ENCODE measurements around the gene SH3BGRL2. TPM values are rescaled to one million over a fixed set of nuclear protein-coding genes. Genes with fewer than 3 reads are reported as not detected.

The SH3BGRL2 gene
- total and polyA plus RNA-seq, 2 experiments from 2014 or later, result 8.4 to 24.5 TPM

GRCh38 chr6:79609225-79609595, 21.9 kb upstream of the SH3BGRL2 start:
- H3K79me2 ChIP-seq (replicated peaks; ENCODE audit: insufficient read depth), result no peaks in the 10 kb centered on the region
- Mint-ChIP-seq H3K36me3 (ENCODE audit: low read depth) (no peaks in the 10 kb centered on the region), H3K27me3 (ENCODE audit: insufficient read depth, low read depth, poor library complexity) (no peaks in the 10 kb centered on the region), H3K27ac (no peak overlapping the region), H3K4me3 (no peak overlapping the region), H3K9me3 (no peaks in the 10 kb centered on the region), H3K4me1 (peaks cover 3% of the 10 kb centered on the region; the same call in 1 of the 3 replicates)
- no peaks in the 10 kb centered on the region for H3F3A ChIP-seq (replicated peaks; ENCODE audit: low read depth)
- H3K4me2 ChIP-seq, result no peak overlapping the region
- H4K20me1 ChIP-seq (replicated peaks; ENCODE audit: insufficient read depth), result no peaks in the 10 kb centered on the region
- DNase-seq (ENCODE audit: low spot score) (no peak), ATAC-seq (no peak)
- no peaks in the 10 kb centered on the region for H3K9me2 ChIP-seq (ENCODE audit: insufficient read depth)
- H3K36me3 ChIP-seq (ENCODE audit: insufficient read depth), result no peaks in the 10 kb centered on the region
- H3K4me1 ChIP-seq (ENCODE audit: insufficient read depth), result no peaks in the 10 kb centered on the region
- H3K4me3 ChIP-seq, result no peak overlapping the region
- no peak for TF ChIP-seq STAT1 (IDR thresholded peaks at IDR 0.05; ENCODE audit: unreplicated experiment)
- TF ChIP-seq, protein P1, sequence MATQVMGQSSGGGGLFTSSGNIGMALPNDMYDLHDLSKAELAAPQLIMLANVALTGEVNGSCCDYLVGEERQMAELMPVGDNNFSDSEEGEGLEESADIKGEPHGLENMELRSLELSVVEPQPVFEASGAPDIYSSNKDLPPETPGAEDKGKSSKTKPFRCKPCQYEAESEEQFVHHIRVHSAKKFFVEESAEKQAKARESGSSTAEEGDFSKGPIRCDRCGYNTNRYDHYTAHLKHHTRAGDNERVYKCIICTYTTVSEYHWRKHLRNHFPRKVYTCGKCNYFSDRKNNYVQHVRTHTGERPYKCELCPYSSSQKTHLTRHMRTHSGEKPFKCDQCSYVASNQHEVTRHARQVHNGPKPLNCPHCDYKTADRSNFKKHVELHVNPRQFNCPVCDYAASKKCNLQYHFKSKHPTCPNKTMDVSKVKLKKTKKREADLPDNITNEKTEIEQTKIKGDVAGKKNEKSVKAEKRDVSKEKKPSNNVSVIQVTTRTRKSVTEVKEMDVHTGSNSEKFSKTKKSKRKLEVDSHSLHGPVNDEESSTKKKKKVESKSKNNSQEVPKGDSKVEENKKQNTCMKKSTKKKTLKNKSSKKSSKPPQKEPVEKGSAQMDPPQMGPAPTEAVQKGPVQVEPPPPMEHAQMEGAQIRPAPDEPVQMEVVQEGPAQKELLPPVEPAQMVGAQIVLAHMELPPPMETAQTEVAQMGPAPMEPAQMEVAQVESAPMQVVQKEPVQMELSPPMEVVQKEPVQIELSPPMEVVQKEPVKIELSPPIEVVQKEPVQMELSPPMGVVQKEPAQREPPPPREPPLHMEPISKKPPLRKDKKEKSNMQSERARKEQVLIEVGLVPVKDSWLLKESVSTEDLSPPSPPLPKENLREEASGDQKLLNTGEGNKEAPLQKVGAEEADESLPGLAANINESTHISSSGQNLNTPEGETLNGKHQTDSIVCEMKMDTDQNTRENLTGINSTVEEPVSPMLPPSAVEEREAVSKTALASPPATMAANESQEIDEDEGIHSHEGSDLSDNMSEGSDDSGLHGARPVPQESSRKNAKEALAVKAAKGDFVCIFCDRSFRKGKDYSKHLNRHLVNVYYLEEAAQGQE (IDR thresholded peaks at IDR 0.05; ENCODE audit: unreplicated experiment), result no peak
- TF ChIP-seq ZNF114 (CRISPR knock-in tag; IDR thresholded peaks at IDR 0.05), result no peak
- TF ChIP-seq CTCF (conservative IDR thresholded peaks at IDR 0.05; ENCODE audit: low read depth in 2 of 2), result no peak
- TF ChIP-seq NANOG (IDR thresholded peaks at IDR 0.05; ENCODE audit: borderline replicate concordance), result no peak
- TF ChIP-seq, protein P2, sequence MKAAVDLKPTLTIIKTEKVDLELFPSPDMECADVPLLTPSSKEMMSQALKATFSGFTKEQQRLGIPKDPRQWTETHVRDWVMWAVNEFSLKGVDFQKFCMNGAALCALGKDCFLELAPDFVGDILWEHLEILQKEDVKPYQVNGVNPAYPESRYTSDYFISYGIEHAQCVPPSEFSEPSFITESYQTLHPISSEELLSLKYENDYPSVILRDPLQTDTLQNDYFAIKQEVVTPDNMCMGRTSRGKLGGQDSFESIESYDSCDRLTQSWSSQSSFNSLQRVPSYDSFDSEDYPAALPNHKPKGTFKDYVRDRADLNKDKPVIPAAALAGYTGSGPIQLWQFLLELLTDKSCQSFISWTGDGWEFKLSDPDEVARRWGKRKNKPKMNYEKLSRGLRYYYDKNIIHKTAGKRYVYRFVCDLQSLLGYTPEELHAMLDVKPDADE (IDR thresholded peaks at IDR 0.05), result no peak
- no peak for TF ChIP-seq EZH2phosphoT487 (IDR thresholded peaks at IDR 0.05; ENCODE audit: unreplicated experiment)
- TF ChIP-seq ZNF331 (CRISPR knock-in tag; IDR thresholded peaks at IDR 0.05; ENCODE audit: low read depth), result no peak
- TF ChIP-seq ZNF462 (CRISPR knock-in tag; IDR thresholded peaks at IDR 0.05), result no peak
- no peak for TF ChIP-seq JUNB (IDR thresholded peaks at IDR 0.05; ENCODE audit: unreplicated experiment)
- no peak for TF ChIP-seq CREB1 (CRISPR knock-in tag; IDR thresholded peaks at IDR 0.05; ENCODE audit: low read depth)
- no peak for TF ChIP-seq EZH2 (IDR thresholded peaks at IDR 0.05; ENCODE audit: low read depth, unreplicated experiment)
- no peak for TF ChIP-seq POLR2AphosphoS5 (IDR thresholded peaks at IDR 0.05; ENCODE audit: low read depth)
- H3K27ac ChIP-seq (ENCODE audit: low read depth), result no peak overlapping the region
- H2AFZ ChIP-seq, result no peak overlapping the region
- H3K27me3 ChIP-seq (ENCODE audit: insufficient read depth), result no peaks in the 10 kb centered on the region
